Suppressor macrophage (primary cell): ENCODE data around the gene CACNA1B.

Experiments
- DNase-seq, 4 experiments: peaks; one replicate each; pipeline ENCODE4 v3.0.0-alpha.2; 2020 to 2022

CACNA1B gene

GRCh38 chr9:137968235-137968634, 90.7 kb downstream of the CACNA1B start:
- no peak for DNase-seq

GRCh38 chr9:137969008-137969407, 91.4 kb downstream of the CACNA1B start:
- DNase-seq: no peak

- DNase-seq: no peak
Measured at GRCh38 chr9:137969685-137970084, 92.1 kb downstream of the CACNA1B start.

GRCh38 chr9:137970098-137970497, 92.5 kb downstream of the CACNA1B start:
- DNase-seq: no peak

GRCh38 chr9:137970686-137971476, 93.3 kb downstream of the CACNA1B start:
- DNase-seq: no peak

GRCh38 chr9:137971477-137972138, 94.0 kb downstream of the CACNA1B start:
- no peak for DNase-seq

- DNase-seq: no peak
Measured at GRCh38 chr9:137972355-137972987, 94.9 kb downstream of the CACNA1B start.

- no peak for DNase-seq
Measured at GRCh38 chr9:137972988-137973470, 95.4 kb downstream of the CACNA1B start.

GRCh38 chr9:137973829-137974416, 96.3 kb downstream of the CACNA1B start:
- no peak for DNase-seq

GRCh38 chr9:137974746-137975526, 97.4 kb downstream of the CACNA1B start:
- no peak for DNase-seq

GRCh38 chr9:137975527-137975913, 97.9 kb downstream of the CACNA1B start:
- DNase-seq: no peak

GRCh38 chr9:137975936-137976565, 98.5 kb downstream of the CACNA1B start:
- DNase-seq: no peak

- no peak for DNase-seq
Measured at GRCh38 chr9:137977571-137978261, 100.1 kb downstream of the CACNA1B start.

GRCh38 chr9:137978262-137978714, 100.7 kb downstream of the CACNA1B start:
- no peak for DNase-seq

- DNase-seq: no peak
Measured at GRCh38 chr9:137982200-137982599, 104.6 kb downstream of the CACNA1B start.

- no peak for DNase-seq
Measured at GRCh38 chr9:137984005-137984404, 106.4 kb downstream of the CACNA1B start.

GRCh38 chr9:137984520-137985257, 107.1 kb downstream of the CACNA1B start:
- no peak for DNase-seq

GRCh38 chr9:137985637-137986071, 108.1 kb downstream of the CACNA1B start:
- no peak for DNase-seq

GRCh38 chr9:137986268-137987099, 108.9 kb downstream of the CACNA1B start:
- DNase-seq: no peak
